ENCODE measurements around the gene ADAM19. TPM values are rescaled to one million over a fixed set of nuclear protein-coding genes. Genes with fewer than 3 reads are reported as not detected.

Gene ADAM19
- total and polyA plus RNA-seq, 2 donors (not counting 1 experiment from before 2014, with no cell fraction given) = 13.0 to 65.2 TPM

DNA sequence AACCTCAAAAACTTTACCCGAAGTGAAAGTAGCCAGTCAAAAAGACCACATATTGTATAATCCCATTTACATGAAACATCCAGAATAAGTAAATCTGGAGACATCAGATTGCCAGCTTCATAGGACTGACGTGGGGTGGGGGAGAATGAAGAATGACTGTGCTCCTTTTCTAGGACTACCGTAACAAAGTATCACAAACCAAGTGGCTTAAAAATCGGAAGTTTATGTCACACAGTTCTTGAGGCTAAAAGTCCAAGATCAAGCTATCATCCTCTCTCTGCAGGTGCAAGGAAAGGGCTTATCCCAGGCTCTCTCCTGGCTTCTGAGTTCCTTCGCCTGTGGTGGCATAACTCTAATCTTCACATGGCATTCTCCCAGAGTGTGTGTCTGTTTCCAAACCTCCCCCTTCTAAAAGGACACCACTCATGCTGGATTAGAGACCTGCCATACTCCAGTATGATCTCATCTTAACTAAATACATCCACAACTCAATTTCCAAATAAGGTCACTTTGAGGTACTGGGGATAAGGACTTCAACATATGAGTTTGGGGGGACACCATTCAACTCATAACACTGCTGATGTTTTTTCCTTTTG is 25.5 kb downstream of the ADAM19 start:
- Histone ChIP-seq H3K79me2 (ENCODE audit: control insufficient read depth, insufficient read depth, low read length) (peaks cover 36% of the 10 kb centered on the region), H3K9ac (ENCODE audit: insufficient read depth, low read length) (no peak overlapping the region), H3K27ac (ENCODE audit: insufficient read depth, low read length) (peak overlapping the region; percentile 84), H2AFZ (ENCODE audit: low read length) (no peak overlapping the region), H4K20me1 (ENCODE audit: control insufficient read depth, extremely low read depth, insufficient read depth, low read length) (no peaks in the 10 kb centered on the region), H3K4me1 (ENCODE audit: control insufficient read depth, extremely low read depth, insufficient read depth, low read length) (peaks cover 49% of the 10 kb centered on the region), H3K4me2 (ENCODE audit: extremely low read depth, insufficient read depth, low read length) (no peak overlapping the region), H3K4me3 (replicated peaks in 1 of 4; ENCODE audit: control extremely low read depth in 1 of 4, insufficient read depth in 1 of 4, low read depth in 3 of 4, low read length in 4 of 4) (no peak overlapping the region), H3K9me3 (ENCODE audit: control insufficient read depth, insufficient read depth, low read depth, low read length) (no peaks in the 10 kb centered on the region), H3K27me3 (ENCODE audit: control insufficient read depth, insufficient read depth, low read length) (no peaks in the 10 kb centered on the region), H3K36me3 (ENCODE audit: control insufficient read depth, insufficient read depth, low read length) (no peaks in the 10 kb centered on the region)
- no peak for TF ChIP-seq EZH2 (IDR thresholded peaks at IDR 0.05; ENCODE audit: low read length, missing control alignments)
- TF ChIP-seq, protein P1, sequence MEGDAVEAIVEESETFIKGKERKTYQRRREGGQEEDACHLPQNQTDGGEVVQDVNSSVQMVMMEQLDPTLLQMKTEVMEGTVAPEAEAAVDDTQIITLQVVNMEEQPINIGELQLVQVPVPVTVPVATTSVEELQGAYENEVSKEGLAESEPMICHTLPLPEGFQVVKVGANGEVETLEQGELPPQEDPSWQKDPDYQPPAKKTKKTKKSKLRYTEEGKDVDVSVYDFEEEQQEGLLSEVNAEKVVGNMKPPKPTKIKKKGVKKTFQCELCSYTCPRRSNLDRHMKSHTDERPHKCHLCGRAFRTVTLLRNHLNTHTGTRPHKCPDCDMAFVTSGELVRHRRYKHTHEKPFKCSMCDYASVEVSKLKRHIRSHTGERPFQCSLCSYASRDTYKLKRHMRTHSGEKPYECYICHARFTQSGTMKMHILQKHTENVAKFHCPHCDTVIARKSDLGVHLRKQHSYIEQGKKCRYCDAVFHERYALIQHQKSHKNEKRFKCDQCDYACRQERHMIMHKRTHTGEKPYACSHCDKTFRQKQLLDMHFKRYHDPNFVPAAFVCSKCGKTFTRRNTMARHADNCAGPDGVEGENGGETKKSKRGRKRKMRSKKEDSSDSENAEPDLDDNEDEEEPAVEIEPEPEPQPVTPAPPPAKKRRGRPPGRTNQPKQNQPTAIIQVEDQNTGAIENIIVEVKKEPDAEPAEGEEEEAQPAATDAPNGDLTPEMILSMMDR (conservative IDR thresholded peaks at IDR 0.05 in 1 of 2, IDR thresholded peaks at IDR 0.05 in 1 of 2; ENCODE audit: low read depth in 1 of 2, low read length in 2 of 2) = no peak
- DNase-seq (ENCODE audit: low read depth in 2 of 2) = peak in 1 of 2 donors; percentile 56

DNA sequence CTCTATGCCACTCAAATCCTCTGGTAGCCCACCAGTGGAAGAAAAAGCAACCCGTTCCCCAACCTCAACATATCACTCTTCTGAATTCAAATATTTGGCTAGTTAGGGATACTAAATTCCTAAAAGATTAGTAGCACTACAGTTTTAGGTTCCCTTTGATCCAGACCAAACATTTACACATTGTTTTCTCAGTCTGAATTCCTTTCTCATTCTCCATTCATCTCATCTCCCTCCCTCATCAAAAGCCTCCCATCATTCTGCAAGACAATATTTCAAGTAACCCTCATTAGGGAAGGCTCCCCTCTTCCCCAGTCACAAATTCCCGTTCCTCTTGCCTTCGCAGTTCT is 26.3 kb downstream of the ADAM19 start:
- Histone ChIP-seq H3K27ac (ENCODE audit: insufficient read depth, low read length) (peak overlapping the region; percentile 84), H3K36me3 (ENCODE audit: control insufficient read depth, insufficient read depth, low read length) (no peaks in the 10 kb centered on the region), H3K79me2 (ENCODE audit: control insufficient read depth, insufficient read depth, low read length) (peaks cover 34% of the 10 kb centered on the region), H2AFZ (ENCODE audit: low read length) (no peak overlapping the region), H3K4me2 (ENCODE audit: extremely low read depth, insufficient read depth, low read length) (peak overlapping the region; percentile 78), H3K9me3 (ENCODE audit: control insufficient read depth, insufficient read depth, low read depth, low read length) (no peaks in the 10 kb centered on the region), H4K20me1 (ENCODE audit: control insufficient read depth, extremely low read depth, insufficient read depth, low read length) (no peaks in the 10 kb centered on the region), H3K27me3 (ENCODE audit: control insufficient read depth, insufficient read depth, low read length) (no peaks in the 10 kb centered on the region), H3K4me1 (ENCODE audit: control insufficient read depth, extremely low read depth, insufficient read depth, low read length) (peaks cover 51% of the 10 kb centered on the region), H3K9ac (ENCODE audit: insufficient read depth, low read length) (no peak overlapping the region), H3K4me3 (replicated peaks in 1 of 4; ENCODE audit: control extremely low read depth in 1 of 4, insufficient read depth in 1 of 4, low read depth in 3 of 4, low read length in 4 of 4) (peak overlapping the region in 1 of 4 experiments; percentile 27)
- DNase-seq (ENCODE audit: low read depth in 2 of 2) = peak in 1 of 2 donors; percentile 86
- TF ChIP-seq, protein P1 (conservative IDR thresholded peaks at IDR 0.05 in 1 of 2, IDR thresholded peaks at IDR 0.05 in 1 of 2; ENCODE audit: low read depth in 1 of 2, low read length in 2 of 2) = no peak
- TF ChIP-seq EZH2 (IDR thresholded peaks at IDR 0.05; ENCODE audit: low read length, missing control alignments) = no peak

DNA sequence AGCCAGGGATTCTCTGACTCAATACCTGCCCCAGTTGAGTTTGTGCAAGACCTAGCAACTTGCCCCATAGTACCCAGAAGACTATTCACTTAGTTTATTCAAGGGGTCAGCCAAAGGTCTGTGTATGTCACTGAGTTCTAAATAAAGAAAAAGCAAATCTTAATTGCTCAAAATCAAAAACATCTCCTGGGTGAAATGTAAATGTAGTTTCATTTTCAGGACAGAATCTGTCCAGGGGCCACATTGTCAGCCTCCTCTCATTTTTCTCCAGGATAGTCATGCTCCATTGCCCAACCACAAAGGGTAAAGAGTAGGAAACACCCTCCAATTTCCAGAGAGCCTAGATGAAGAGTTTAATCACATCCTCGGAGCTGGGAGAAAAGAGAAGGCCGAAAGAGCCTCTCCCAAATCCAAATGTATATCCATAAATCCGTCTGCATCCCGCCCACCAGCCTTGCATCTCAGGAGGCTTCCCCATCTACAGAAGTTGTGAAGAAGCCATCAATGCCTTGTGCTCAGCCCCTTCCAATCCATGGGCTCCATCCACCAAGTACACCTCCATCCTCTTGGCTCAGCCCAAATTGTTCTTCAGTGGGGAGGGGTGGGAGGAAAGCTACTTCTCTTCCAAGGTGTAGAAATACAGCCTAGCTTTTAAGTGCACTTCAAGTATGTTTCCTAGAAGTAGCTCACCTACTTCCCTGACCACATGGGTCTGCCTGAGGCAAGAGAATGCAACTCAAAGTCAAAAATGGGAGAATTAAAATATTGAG is 26.9 kb downstream of the ADAM19 start:
- H3K27me3 ChIP-seq (ENCODE audit: control insufficient read depth, insufficient read depth, low read length) = no peaks in the 10 kb centered on the region
- peak overlapping the region; percentile 84 for H3K27ac ChIP-seq (ENCODE audit: insufficient read depth, low read length)
- no peaks in the 10 kb centered on the region for H4K20me1 ChIP-seq (ENCODE audit: control insufficient read depth, extremely low read depth, insufficient read depth, low read length)
- no peaks in the 10 kb centered on the region for H3K9me3 ChIP-seq (ENCODE audit: control insufficient read depth, insufficient read depth, low read depth, low read length)
- peak overlapping the region in 1 of 4 experiments; percentile 27 for H3K4me3 ChIP-seq (replicated peaks in 1 of 4; ENCODE audit: control extremely low read depth in 1 of 4, insufficient read depth in 1 of 4, low read depth in 3 of 4, low read length in 4 of 4)
- H3K9ac ChIP-seq (ENCODE audit: insufficient read depth, low read length) = no peak overlapping the region
- peak overlapping the region; percentile 78 for H3K4me2 ChIP-seq (ENCODE audit: extremely low read depth, insufficient read depth, low read length)
- H3K4me1 ChIP-seq (ENCODE audit: control insufficient read depth, extremely low read depth, insufficient read depth, low read length) = peaks cover 49% of the 10 kb centered on the region
- no peak overlapping the region for H2AFZ ChIP-seq (ENCODE audit: low read length)
- peak; percentile 93 to 94 for DNase-seq (ENCODE audit: low read depth in 2 of 2)
- peaks cover 31% of the 10 kb centered on the region for H3K79me2 ChIP-seq (ENCODE audit: control insufficient read depth, insufficient read depth, low read length)
- no peaks in the 10 kb centered on the region for H3K36me3 ChIP-seq (ENCODE audit: control insufficient read depth, insufficient read depth, low read length)
- no peak for TF ChIP-seq EZH2 (IDR thresholded peaks at IDR 0.05; ENCODE audit: low read length, missing control alignments)
- TF ChIP-seq, protein P1 (conservative IDR thresholded peaks at IDR 0.05 in 1 of 2, IDR thresholded peaks at IDR 0.05 in 1 of 2; ENCODE audit: low read depth in 1 of 2, low read length in 2 of 2) = no peak
